IPS DF 4.7 (cell line): ENCODE data around the gene LDB1.
A peak's percentile ranks its signal among the peaks of the same experiment; 100 is the strongest.

Experiments
- DNase-seq: peaks from one replicate; pipeline ENCODE4 v3.0.0-alpha.2; 2013; ENCODE audit warnings: low spot score; ENCODE audit errors: extremely low read depth

Gene LDB1

GRCh38 chr10:102139281-102140110, 19.3 kb upstream of the LDB1 start:
- DNase-seq: no peak

GRCh38 chr10:102135956-102136526, 15.9 kb upstream of the LDB1 start:
- no peak for DNase-seq

- DNase-seq: no peak
Observed at GRCh38 chr10:102134416-102134815, 14.2 kb upstream of the LDB1 start.

- DNase-seq: no peak
Observed at GRCh38 chr10:102133373-102134195, 13.4 kb upstream of the LDB1 start.

- DNase-seq: peak; percentile 96
Observed at GRCh38 chr10:102132563-102133372, 12.6 kb upstream of the LDB1 start, which contains the start of gene PPRC1. Gene PPRC1, plus strand, starts transcription at chr10:102133040. Its CDS starts 29 bp downstream, at chr10:102133069.

GRCh38 chr10:102132193-102132562, 12.0 kb upstream of the LDB1 start:
- DNase-seq: no peak

- no peak for DNase-seq
Observed at GRCh38 chr10:102131286-102132170, 11.4 kb upstream of the LDB1 start.

GRCh38 chr10:102123223-102123622, 3.1 kb upstream of the LDB1 start:
- DNase-seq: no peak

- no peak for DNase-seq
Observed at GRCh38 chr10:102122450-102122849, 2.3 kb upstream of the LDB1 start.

GRCh38 chr10:102121739-102122372, 1.7 kb upstream of the LDB1 start:
- DNase-seq: no peak

- peak; percentile 95 for DNase-seq
Observed at GRCh38 chr10:102120991-102121738, 997 bp upstream of the LDB1 start.

GRCh38 chr10:102119417-102120141, 589 bp downstream of the LDB1 start:
- DNase-seq: no peak

GRCh38 chr10:102118867-102119266, 1.3 kb downstream of the LDB1 start:
- no peak for DNase-seq

- no peak for DNase-seq
Observed at GRCh38 chr10:102117391-102118159, 2.6 kb downstream of the LDB1 start.

- DNase-seq: no peak
Observed at GRCh38 chr10:102116656-102117055, 3.5 kb downstream of the LDB1 start.

- DNase-seq: no peak
Observed at GRCh38 chr10:102115775-102116174, 4.4 kb downstream of the LDB1 start.

- DNase-seq: no peak
Observed at GRCh38 chr10:102114861-102115618, 5.1 kb downstream of the LDB1 start.
